ENCODE results near the gene SHF.

Gene SHF

GRCh38 chr15:45126535-45127158 is 61.1 kb downstream of the SHF start:
- H3K4me3 Mint-ChIP-seq: no peak overlapping the region
- H3K27ac Mint-ChIP-seq: no peak overlapping the region
- no peaks in the 10 kb centered on the region for H3K9me3 Mint-ChIP-seq
- H3K36me3 Mint-ChIP-seq (ENCODE audit: low read depth): no peaks in the 10 kb centered on the region
- no peaks in the 10 kb centered on the region for H3K4me1 Mint-ChIP-seq (ENCODE audit: low read depth)
- peaks cover 71% of the 10 kb centered on the region for H3K27me3 Mint-ChIP-seq (ENCODE audit: low read depth)
- DNase-seq (ENCODE audit: low spot score): no peak

GRCh38 chr15:45123397-45123796 is 64.4 kb downstream of the SHF start:
- Mint-ChIP-seq H3K4me1 (ENCODE audit: low read depth) (no peaks in the 10 kb centered on the region), H3K9me3 (no peaks in the 10 kb centered on the region), H3K27ac (no peak overlapping the region), H3K27me3 (ENCODE audit: low read depth) (peaks cover 53% of the 10 kb centered on the region), H3K36me3 (ENCODE audit: low read depth) (no peaks in the 10 kb centered on the region), H3K4me3 (no peak overlapping the region)
- DNase-seq (ENCODE audit: low spot score): no peak

GRCh38 chr15:45122719-45123118 is 65.0 kb downstream of the SHF start:
- H3K9me3 Mint-ChIP-seq: no peaks in the 10 kb centered on the region
- no peak overlapping the region for H3K4me3 Mint-ChIP-seq
- H3K36me3 Mint-ChIP-seq (ENCODE audit: low read depth): no peaks in the 10 kb centered on the region
- H3K4me1 Mint-ChIP-seq (ENCODE audit: low read depth): peaks cover 2% of the 10 kb centered on the region
- no peak overlapping the region for H3K27ac Mint-ChIP-seq
- DNase-seq (ENCODE audit: low spot score): no peak
- peaks cover 53% of the 10 kb centered on the region for H3K27me3 Mint-ChIP-seq (ENCODE audit: low read depth)

- H3K27me3 Mint-ChIP-seq (ENCODE audit: low read depth): peaks cover 57% of the 10 kb centered on the region
- no peak for DNase-seq (ENCODE audit: low spot score)
- no peaks in the 10 kb centered on the region for H3K9me3 Mint-ChIP-seq
- peaks cover 6% of the 10 kb centered on the region for H3K4me1 Mint-ChIP-seq (ENCODE audit: low read depth)
- H3K4me3 Mint-ChIP-seq: no peak overlapping the region
- H3K27ac Mint-ChIP-seq: no peak overlapping the region
- H3K36me3 Mint-ChIP-seq (ENCODE audit: low read depth): no peaks in the 10 kb centered on the region
Observed at GRCh38 chr15:45121706-45122417, 65.9 kb downstream of the SHF start.

- no peak for DNase-seq (ENCODE audit: low spot score)
- H3K27ac Mint-ChIP-seq: no peak overlapping the region
- peaks cover 57% of the 10 kb centered on the region for H3K27me3 Mint-ChIP-seq (ENCODE audit: low read depth)
- peaks cover 6% of the 10 kb centered on the region for H3K4me1 Mint-ChIP-seq (ENCODE audit: low read depth)
- H3K36me3 Mint-ChIP-seq (ENCODE audit: low read depth): no peaks in the 10 kb centered on the region
- no peak overlapping the region for H3K4me3 Mint-ChIP-seq
- H3K9me3 Mint-ChIP-seq: no peaks in the 10 kb centered on the region
Observed at GRCh38 chr15:45121020-45121419, 66.7 kb downstream of the SHF start.

- no peaks in the 10 kb centered on the region for H3K36me3 Mint-ChIP-seq (ENCODE audit: low read depth)
- H3K27me3 Mint-ChIP-seq (ENCODE audit: low read depth): peaks cover 57% of the 10 kb centered on the region
- no peak overlapping the region for H3K27ac Mint-ChIP-seq
Observed at GRCh38 chr15:45120081-45120972, 67.4 kb downstream of the SHF start.

GRCh38 chr15:45118996-45119395 is 68.8 kb downstream of the SHF start:
- Mint-ChIP-seq H3K4me3 (no peak overlapping the region), H3K27ac (no peak overlapping the region), H3K9me3 (no peaks in the 10 kb centered on the region), H3K27me3 (ENCODE audit: low read depth) (peaks cover 62% of the 10 kb centered on the region), H3K36me3 (ENCODE audit: low read depth) (no peaks in the 10 kb centered on the region), H3K4me1 (ENCODE audit: low read depth) (peaks cover 6% of the 10 kb centered on the region)
- DNase-seq (ENCODE audit: low spot score): no peak

More at GRCh38 chr15:45120081-45120972, 67.4 kb downstream of the SHF start:
- Mint-ChIP-seq H3K9me3 (no peaks in the 10 kb centered on the region), H3K4me1 (ENCODE audit: low read depth) (peaks cover 6% of the 10 kb centered on the region), H3K4me3 (no peak overlapping the region)
- DNase-seq (ENCODE audit: low spot score): no peak

GRCh38 chr15:45118131-45118588 is 69.6 kb downstream of the SHF start:
- H3K4me3 Mint-ChIP-seq: peak overlapping the region; percentile 72
- peak; percentile 80 for DNase-seq (ENCODE audit: low spot score)
- peaks cover 63% of the 10 kb centered on the region for H3K27me3 Mint-ChIP-seq (ENCODE audit: low read depth)
- H3K27ac Mint-ChIP-seq: no peak overlapping the region
- no peaks in the 10 kb centered on the region for H3K36me3 Mint-ChIP-seq (ENCODE audit: low read depth)
- no peaks in the 10 kb centered on the region for H3K9me3 Mint-ChIP-seq
- peaks cover 6% of the 10 kb centered on the region for H3K4me1 Mint-ChIP-seq (ENCODE audit: low read depth)

- Mint-ChIP-seq H3K4me3 (peak overlapping the region; percentile 72), H3K27me3 (ENCODE audit: low read depth) (peaks cover 64% of the 10 kb centered on the region), H3K27ac (no peak overlapping the region), H3K9me3 (no peaks in the 10 kb centered on the region), H3K36me3 (ENCODE audit: low read depth) (no peaks in the 10 kb centered on the region), H3K4me1 (ENCODE audit: low read depth) (peaks cover 6% of the 10 kb centered on the region)
- no peak for DNase-seq (ENCODE audit: low spot score)
Observed at GRCh38 chr15:45117308-45118130, 70.2 kb downstream of the SHF start.

Data from T-helper 2 cell treated with Interferon-gamma antibody and Interleukin-4, amounts not matched to agents 5 μg/mL and 100 μg/mL, for 36 hours (primary cell).